Cerebellar nuclear complex (tissue), 1 donor: ENCODE results near the gene C6orf163.

Experiments used
- DNase-seq, 2 experiments: peaks; one replicate each; lab custom pipeline; 2025; lab: John Stamatoyannopoulos, UW

Gene C6orf163

GRCh38 chr6:87357479-87358196 is 13.0 kb downstream of the C6orf163 start:
- no peak for DNase-seq

GRCh38 chr6:87364602-87365252 is 20.1 kb downstream of the C6orf163 start:
- DNase-seq, result no peak

GRCh38 chr6:87366072-87366827 is 21.6 kb downstream of the C6orf163 start:
- DNase-seq, result no peak

- DNase-seq, result no peak
Observed at GRCh38 chr6:87366899-87367298, 22.3 kb downstream of the C6orf163 start.

- DNase-seq, result no peak
Observed at GRCh38 chr6:87373377-87373776, 28.8 kb downstream of the C6orf163 start.

GRCh38 chr6:87375315-87375714 is 30.7 kb downstream of the C6orf163 start:
- DNase-seq, result no peak

- no peak for DNase-seq
Observed at GRCh38 chr6:87376643-87377042, 32.0 kb downstream of the C6orf163 start.

GRCh38 chr6:87378947-87379346 is 34.3 kb downstream of the C6orf163 start:
- DNase-seq, result no peak

- DNase-seq, result no peak
Observed at GRCh38 chr6:87382861-87383260, 38.2 kb downstream of the C6orf163 start.

GRCh38 chr6:87384038-87384437 is 39.4 kb downstream of the C6orf163 start:
- DNase-seq, result no peak

GRCh38 chr6:87384449-87384848 is 39.8 kb downstream of the C6orf163 start:
- DNase-seq, result no peak

GRCh38 chr6:87391334-87391733 is 46.7 kb downstream of the C6orf163 start:
- DNase-seq, result no peak

- DNase-seq, result no peak
Observed at GRCh38 chr6:87393026-87393622, 48.5 kb downstream of the C6orf163 start.

GRCh38 chr6:87395431-87395830 is 50.8 kb downstream of the C6orf163 start:
- DNase-seq, result no peak

- DNase-seq, result no peak
Observed at GRCh38 chr6:87396595-87397392, 52.2 kb downstream of the C6orf163 start.

- DNase-seq, result no peak
Observed at GRCh38 chr6:87397656-87398055, 53.0 kb downstream of the C6orf163 start.

- no peak for DNase-seq
Observed at GRCh38 chr6:87401832-87402231, 57.2 kb downstream of the C6orf163 start.

- DNase-seq, result peak in 1 of 2 experiments; percentile 19
Observed at GRCh38 chr6:87407561-87407900, 62.9 kb downstream of the C6orf163 start.

- peak in 1 of 2 experiments; percentile 37 for DNase-seq
Observed at GRCh38 chr6:87407901-87408720, 63.5 kb downstream of the C6orf163 start, which contains the start of gene CFAP206. CFAP206 (plus strand) TSS chr6:87407972; CDS start chr6:87409840, 1,868 bp downstream.

GRCh38 chr6:87408721-87409155 is 64.1 kb downstream of the C6orf163 start:
- DNase-seq, result no peak
